ENCODE results near the gene PRR33.
"Not testable (repeated sequence)": the region's sequence is repeated elsewhere in the genome, so short reads cannot be mapped to it uniquely, and the experiment has no call there.

Gene PRR33

GRCh38 chr11:1891831-1892115 is at the start of gene PRR33:
Gene PRR33, minus strand, starts transcription at chr11:1891895. Its CDS starts 1,311 bp downstream, at chr11:1890584.
- peaks cover 0 to 9% of the 10 kb centered on the region in 2 donors for H3K36me3 ChIP-seq (ENCODE audit: control insufficient read depth in 2 of 2, insufficient read depth in 2 of 2, low read length in 2 of 2)
- no peak within 1 kb of the TSS for H3K27ac ChIP-seq (ENCODE audit: low read depth in 2 of 2, low read length in 2 of 2)
- H3K27me3 ChIP-seq (ENCODE audit: control insufficient read depth in 2 of 2, insufficient read depth in 2 of 2, low read length in 2 of 2), result no peaks in the 10 kb centered on the region
- no peaks in the 10 kb centered on the region for H3K9me3 ChIP-seq (ENCODE audit: control insufficient read depth in 2 of 2, low read length in 2 of 2)
- no peak within 1 kb of the TSS for H3K9ac ChIP-seq (ENCODE audit: low read depth in 1 of 2, low read length in 2 of 2)
- H3K4me1 ChIP-seq (ENCODE audit: control insufficient read depth in 2 of 2, insufficient read depth in 2 of 2, low read length in 2 of 2), result no peaks in the 10 kb centered on the region
- H3K4me3 ChIP-seq (ENCODE audit: low read length in 2 of 2), result no peak within 1 kb of the TSS

GRCh38 chr11:1939788-1940187 is 48.1 kb upstream of the PRR33 start:
- not testable (repeated sequence) for H3K9ac ChIP-seq (ENCODE audit: low read depth in 1 of 2, low read length in 2 of 2); H3K36me3 ChIP-seq (ENCODE audit: control insufficient read depth in 2 of 2, insufficient read depth in 2 of 2, low read length in 2 of 2); H3K4me1 ChIP-seq (ENCODE audit: control insufficient read depth in 2 of 2, insufficient read depth in 2 of 2, low read length in 2 of 2); H3K27ac ChIP-seq (ENCODE audit: low read depth in 2 of 2, low read length in 2 of 2); H3K27me3 ChIP-seq (ENCODE audit: control insufficient read depth in 2 of 2, insufficient read depth in 2 of 2, low read length in 2 of 2); H3K9me3 ChIP-seq (ENCODE audit: control insufficient read depth in 2 of 2, low read length in 2 of 2); H3K4me3 ChIP-seq (ENCODE audit: low read length in 2 of 2)

GRCh38 chr11:1939006-1939625 is 47.4 kb upstream of the PRR33 start:
- H3K4me1 ChIP-seq (ENCODE audit: control insufficient read depth in 2 of 2, insufficient read depth in 2 of 2, low read length in 2 of 2), result no peaks in the 10 kb centered on the region
- no peaks in the 10 kb centered on the region for H3K27me3 ChIP-seq (ENCODE audit: control insufficient read depth in 2 of 2, insufficient read depth in 2 of 2, low read length in 2 of 2)
- H3K36me3 ChIP-seq (ENCODE audit: control insufficient read depth in 2 of 2, insufficient read depth in 2 of 2, low read length in 2 of 2), result no peaks in the 10 kb centered on the region
- H3K9me3 ChIP-seq (ENCODE audit: control insufficient read depth in 2 of 2, low read length in 2 of 2), result no peaks in the 10 kb centered on the region
- H3K27ac ChIP-seq (ENCODE audit: low read depth in 2 of 2, low read length in 2 of 2), result no peak overlapping the region
- H3K4me3 ChIP-seq (ENCODE audit: low read length in 2 of 2), result no peak overlapping the region
- H3K9ac ChIP-seq (ENCODE audit: low read depth in 1 of 2, low read length in 2 of 2), result no peak overlapping the region

- no peaks in the 10 kb centered on the region for H3K4me1 ChIP-seq (ENCODE audit: control insufficient read depth in 2 of 2, insufficient read depth in 2 of 2, low read length in 2 of 2)
- no peaks in the 10 kb centered on the region for H3K27me3 ChIP-seq (ENCODE audit: control insufficient read depth in 2 of 2, insufficient read depth in 2 of 2, low read length in 2 of 2)
- no peak overlapping the region for H3K27ac ChIP-seq (ENCODE audit: low read depth in 2 of 2, low read length in 2 of 2)
- H3K36me3 ChIP-seq (ENCODE audit: control insufficient read depth in 2 of 2, insufficient read depth in 2 of 2, low read length in 2 of 2), result no peaks in the 10 kb centered on the region
- no peaks in the 10 kb centered on the region for H3K9me3 ChIP-seq (ENCODE audit: control insufficient read depth in 2 of 2, low read length in 2 of 2)
- H3K4me3 ChIP-seq (ENCODE audit: low read length in 2 of 2), result no peak overlapping the region
- H3K9ac ChIP-seq (ENCODE audit: low read depth in 1 of 2, low read length in 2 of 2), result no peak overlapping the region
Measured at GRCh38 chr11:1938343-1939005, 46.8 kb upstream of the PRR33 start.

- Histone ChIP-seq H3K9ac (ENCODE audit: low read depth in 1 of 2, low read length in 2 of 2) (no peak overlapping the region), H3K4me1 (ENCODE audit: control insufficient read depth in 2 of 2, insufficient read depth in 2 of 2, low read length in 2 of 2) (no peaks in the 10 kb centered on the region), H3K27me3 (ENCODE audit: control insufficient read depth in 2 of 2, insufficient read depth in 2 of 2, low read length in 2 of 2) (no peaks in the 10 kb centered on the region), H3K27ac (ENCODE audit: low read depth in 2 of 2, low read length in 2 of 2) (no peak overlapping the region), H3K4me3 (ENCODE audit: low read length in 2 of 2) (no peak overlapping the region), H3K36me3 (ENCODE audit: control insufficient read depth in 2 of 2, insufficient read depth in 2 of 2, low read length in 2 of 2) (no peaks in the 10 kb centered on the region), H3K9me3 (ENCODE audit: control insufficient read depth in 2 of 2, low read length in 2 of 2) (no peaks in the 10 kb centered on the region)
Measured at GRCh38 chr11:1937616-1938342, 46.1 kb upstream of the PRR33 start.

GRCh38 chr11:1936781-1937615 is 45.3 kb upstream of the PRR33 start:
- H3K36me3 ChIP-seq (ENCODE audit: control insufficient read depth in 2 of 2, insufficient read depth in 2 of 2, low read length in 2 of 2), result no peaks in the 10 kb centered on the region
- H3K4me1 ChIP-seq (ENCODE audit: control insufficient read depth in 2 of 2, insufficient read depth in 2 of 2, low read length in 2 of 2), result no peaks in the 10 kb centered on the region
- no peaks in the 10 kb centered on the region for H3K9me3 ChIP-seq (ENCODE audit: control insufficient read depth in 2 of 2, low read length in 2 of 2)
- H3K27me3 ChIP-seq (ENCODE audit: control insufficient read depth in 2 of 2, insufficient read depth in 2 of 2, low read length in 2 of 2), result no peaks in the 10 kb centered on the region
- H3K9ac ChIP-seq (ENCODE audit: low read depth in 1 of 2, low read length in 2 of 2), result no peak overlapping the region
- H3K27ac ChIP-seq (ENCODE audit: low read depth in 2 of 2, low read length in 2 of 2), result no peak overlapping the region
- H3K4me3 ChIP-seq (ENCODE audit: low read length in 2 of 2), result no peak overlapping the region

GRCh38 chr11:1936072-1936780 is 44.5 kb upstream of the PRR33 start:
- Histone ChIP-seq H3K9me3 (ENCODE audit: control insufficient read depth in 2 of 2, low read length in 2 of 2) (no peaks in the 10 kb centered on the region), H3K9ac (ENCODE audit: low read depth in 1 of 2, low read length in 2 of 2) (no peak overlapping the region), H3K4me3 (ENCODE audit: low read length in 2 of 2) (no peak overlapping the region), H3K27me3 (ENCODE audit: control insufficient read depth in 2 of 2, insufficient read depth in 2 of 2, low read length in 2 of 2) (no peaks in the 10 kb centered on the region), H3K4me1 (ENCODE audit: control insufficient read depth in 2 of 2, insufficient read depth in 2 of 2, low read length in 2 of 2) (no peaks in the 10 kb centered on the region), H3K27ac (ENCODE audit: low read depth in 2 of 2, low read length in 2 of 2) (no peak overlapping the region), H3K36me3 (ENCODE audit: control insufficient read depth in 2 of 2, insufficient read depth in 2 of 2, low read length in 2 of 2) (no peaks in the 10 kb centered on the region)

GRCh38 chr11:1935156-1936071 is 43.7 kb upstream of the PRR33 start:
- Histone ChIP-seq H3K9ac (ENCODE audit: low read depth in 1 of 2, low read length in 2 of 2) (no peak overlapping the region), H3K4me1 (ENCODE audit: control insufficient read depth in 2 of 2, insufficient read depth in 2 of 2, low read length in 2 of 2) (no peaks in the 10 kb centered on the region), H3K9me3 (ENCODE audit: control insufficient read depth in 2 of 2, low read length in 2 of 2) (no peaks in the 10 kb centered on the region), H3K4me3 (ENCODE audit: low read length in 2 of 2) (no peak overlapping the region), H3K27ac (ENCODE audit: low read depth in 2 of 2, low read length in 2 of 2) (no peak overlapping the region), H3K36me3 (ENCODE audit: control insufficient read depth in 2 of 2, insufficient read depth in 2 of 2, low read length in 2 of 2) (no peaks in the 10 kb centered on the region), H3K27me3 (ENCODE audit: control insufficient read depth in 2 of 2, insufficient read depth in 2 of 2, low read length in 2 of 2) (no peaks in the 10 kb centered on the region)

Measured in mucosa of rectum (tissue), 2 donors.